ENCODE results near the gene CFAP20.

DNA sequence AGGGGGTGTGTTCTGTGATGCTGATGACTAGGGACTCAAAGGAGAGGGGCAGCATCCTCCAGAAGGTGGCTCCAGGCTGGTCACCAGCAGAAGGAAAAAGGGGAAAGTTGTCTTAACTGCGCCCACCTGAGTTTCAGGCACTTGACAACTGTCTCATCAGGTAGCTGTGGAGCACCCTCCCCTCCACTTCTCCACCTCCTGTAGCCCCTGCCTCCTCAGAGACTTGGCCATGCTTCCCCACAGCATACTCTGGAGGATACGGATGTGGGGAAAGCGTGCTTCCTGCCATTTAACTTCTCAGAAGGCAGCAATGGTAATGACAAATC is 17.9 kb downstream of the CFAP20 start:
- TF ChIP-seq, protein P1, sequence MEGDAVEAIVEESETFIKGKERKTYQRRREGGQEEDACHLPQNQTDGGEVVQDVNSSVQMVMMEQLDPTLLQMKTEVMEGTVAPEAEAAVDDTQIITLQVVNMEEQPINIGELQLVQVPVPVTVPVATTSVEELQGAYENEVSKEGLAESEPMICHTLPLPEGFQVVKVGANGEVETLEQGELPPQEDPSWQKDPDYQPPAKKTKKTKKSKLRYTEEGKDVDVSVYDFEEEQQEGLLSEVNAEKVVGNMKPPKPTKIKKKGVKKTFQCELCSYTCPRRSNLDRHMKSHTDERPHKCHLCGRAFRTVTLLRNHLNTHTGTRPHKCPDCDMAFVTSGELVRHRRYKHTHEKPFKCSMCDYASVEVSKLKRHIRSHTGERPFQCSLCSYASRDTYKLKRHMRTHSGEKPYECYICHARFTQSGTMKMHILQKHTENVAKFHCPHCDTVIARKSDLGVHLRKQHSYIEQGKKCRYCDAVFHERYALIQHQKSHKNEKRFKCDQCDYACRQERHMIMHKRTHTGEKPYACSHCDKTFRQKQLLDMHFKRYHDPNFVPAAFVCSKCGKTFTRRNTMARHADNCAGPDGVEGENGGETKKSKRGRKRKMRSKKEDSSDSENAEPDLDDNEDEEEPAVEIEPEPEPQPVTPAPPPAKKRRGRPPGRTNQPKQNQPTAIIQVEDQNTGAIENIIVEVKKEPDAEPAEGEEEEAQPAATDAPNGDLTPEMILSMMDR (IDR thresholded peaks at IDR 0.05 in 2 of 3, conservative IDR thresholded peaks at IDR 0.05 in 1 of 3; ENCODE audit: borderline replicate concordance in 1 of 3, insufficient read depth in 1 of 3, low read depth in 2 of 3, low read length in 2 of 3) = no peak
- TF ChIP-seq POLR2AphosphoS5 (IDR thresholded peaks at IDR 0.05; ENCODE audit: low read depth, low read length) = no peak
- TF ChIP-seq, protein P2, sequence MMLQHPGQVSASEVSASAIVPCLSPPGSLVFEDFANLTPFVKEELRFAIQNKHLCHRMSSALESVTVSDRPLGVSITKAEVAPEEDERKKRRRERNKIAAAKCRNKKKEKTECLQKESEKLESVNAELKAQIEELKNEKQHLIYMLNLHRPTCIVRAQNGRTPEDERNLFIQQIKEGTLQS (IDR thresholded peaks at IDR 0.05) = no peak
- TF ChIP-seq SP1 (IDR thresholded peaks at IDR 0.05; ENCODE audit: low read depth) = no peak
- no peak for TF ChIP-seq CEBPB (IDR thresholded peaks at IDR 0.05; ENCODE audit: low read depth)

All from HCT116 (cell line).